ENCODE measurements around the gene NRXN3.

The NRXN3 gene

DNA sequence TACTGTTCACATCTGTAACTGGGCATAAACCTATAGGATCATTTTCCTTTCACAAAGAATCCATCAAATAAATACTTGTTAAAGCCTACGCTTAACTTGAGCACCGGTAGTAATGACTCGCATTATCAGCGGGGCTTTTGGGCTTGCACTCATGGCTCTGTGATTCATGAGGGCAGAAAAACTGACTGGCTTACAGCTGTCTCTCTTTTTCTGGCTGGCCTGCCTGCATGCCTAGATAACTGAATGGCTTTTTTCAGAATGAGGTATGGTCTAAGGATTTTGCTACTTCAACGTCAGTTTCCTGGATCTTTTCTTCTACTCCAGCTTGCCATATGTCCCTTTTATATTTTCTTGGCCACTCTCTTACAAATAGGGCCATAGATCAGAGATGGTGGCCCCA lies 531.1 kb downstream of the NRXN3 start:
- Mint-ChIP-seq H3K4me3 (no peak overlapping the region), H3K27ac (no peak overlapping the region), H3K36me3 (ENCODE audit: low read depth) (no peaks in the 10 kb centered on the region), H3K9me3 (no peaks in the 10 kb centered on the region), H3K4me1 (ENCODE audit: low read depth) (no peaks in the 10 kb centered on the region), H3K27me3 (ENCODE audit: low read depth) (no peaks in the 10 kb centered on the region)
- no peak for DNase-seq (ENCODE audit: low spot score)

DNA sequence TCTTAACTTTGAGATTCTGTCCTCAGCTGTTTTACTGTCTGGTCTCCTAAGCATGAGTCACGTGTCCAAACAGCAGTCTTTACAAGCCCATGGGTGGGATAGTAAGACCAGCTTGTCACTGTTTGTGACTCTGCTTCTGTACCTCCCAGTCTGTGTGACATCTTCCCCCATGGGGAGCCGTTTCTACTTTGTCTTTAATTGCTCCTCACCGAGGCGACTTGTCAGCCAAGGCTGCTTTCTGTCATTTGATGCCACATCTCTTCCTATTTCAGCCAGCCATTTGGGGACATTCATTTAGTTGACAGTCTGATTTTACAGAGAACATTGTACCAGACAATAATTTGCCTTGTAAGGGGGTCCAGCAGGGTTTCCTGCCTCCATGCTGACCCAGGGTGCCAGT lies 534.8 kb downstream of the NRXN3 start:
- Mint-ChIP-seq H3K4me1 (ENCODE audit: low read depth) (no peaks in the 10 kb centered on the region), H3K27ac (no peak overlapping the region), H3K4me3 (no peak overlapping the region), H3K36me3 (ENCODE audit: low read depth) (no peaks in the 10 kb centered on the region), H3K27me3 (ENCODE audit: low read depth) (no peaks in the 10 kb centered on the region), H3K9me3 (no peaks in the 10 kb centered on the region)
- no peak for DNase-seq (ENCODE audit: low spot score)

DNA sequence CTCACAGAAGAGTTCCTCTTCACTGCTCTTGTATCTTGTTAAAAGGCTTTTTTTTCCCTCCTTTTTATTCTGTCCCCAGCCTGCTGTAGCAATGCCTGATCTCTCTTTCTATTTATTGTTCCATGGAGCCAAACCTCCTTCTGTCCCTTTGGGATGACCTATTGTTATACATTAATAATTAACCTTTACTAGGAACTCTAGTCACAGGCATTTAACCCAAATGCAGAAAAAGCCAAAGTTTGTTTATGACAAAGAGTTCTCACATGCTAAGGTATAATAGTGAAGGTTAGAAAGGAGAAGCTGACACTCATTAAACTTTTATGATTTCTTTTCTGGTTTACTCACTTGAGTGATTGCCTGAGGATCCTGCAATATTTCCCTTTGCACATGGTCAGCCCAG lies 535.8 kb downstream of the NRXN3 start:
- no peak for DNase-seq (ENCODE audit: low spot score)
- Mint-ChIP-seq H3K27me3 (ENCODE audit: low read depth) (no peaks in the 10 kb centered on the region), H3K36me3 (ENCODE audit: low read depth) (no peaks in the 10 kb centered on the region), H3K27ac (no peak overlapping the region), H3K9me3 (no peaks in the 10 kb centered on the region), H3K4me3 (no peak overlapping the region), H3K4me1 (ENCODE audit: low read depth) (no peaks in the 10 kb centered on the region)

DNA sequence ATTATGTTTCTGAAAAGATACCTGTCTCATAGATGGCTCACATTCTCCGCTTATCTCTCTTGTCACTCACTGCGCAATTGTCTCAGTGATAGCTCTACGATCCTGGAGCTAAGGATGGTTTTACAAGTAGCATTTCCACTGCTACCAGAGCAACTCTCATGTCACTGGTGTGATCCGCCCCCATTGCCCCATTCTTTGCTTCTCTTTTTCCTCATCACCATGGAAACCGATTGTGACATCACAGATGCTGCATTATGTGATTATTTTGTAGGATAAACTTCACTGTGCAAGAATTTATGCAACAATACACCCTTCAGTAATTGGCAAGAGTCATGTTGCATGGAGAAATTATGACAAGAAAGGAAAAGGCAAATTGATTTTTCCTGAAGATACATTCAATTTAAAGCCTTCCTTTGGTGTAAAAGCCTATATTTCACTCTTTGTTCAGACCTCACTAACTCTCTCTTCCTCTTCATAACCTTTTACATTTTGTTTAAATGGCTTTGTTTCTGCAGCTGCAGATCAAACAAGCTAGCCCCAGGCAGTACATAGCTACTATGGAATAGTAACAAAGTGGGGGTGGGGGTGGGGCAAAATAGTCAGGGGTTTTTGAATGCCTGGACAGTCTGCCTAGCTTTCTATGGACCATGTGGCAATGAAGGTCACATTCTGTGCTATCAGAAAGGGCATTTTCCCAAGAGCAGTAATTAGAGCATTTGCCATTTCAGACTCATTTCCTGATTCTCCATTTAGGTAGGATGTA lies 539.8 kb downstream of the NRXN3 start:
- Mint-ChIP-seq H3K9me3 (no peaks in the 10 kb centered on the region), H3K4me3 (no peak overlapping the region), H3K4me1 (ENCODE audit: low read depth) (no peaks in the 10 kb centered on the region), H3K36me3 (ENCODE audit: low read depth) (no peaks in the 10 kb centered on the region), H3K27ac (no peak overlapping the region), H3K27me3 (ENCODE audit: low read depth) (no peaks in the 10 kb centered on the region)
- DNase-seq (ENCODE audit: low spot score), result no peak

DNA sequence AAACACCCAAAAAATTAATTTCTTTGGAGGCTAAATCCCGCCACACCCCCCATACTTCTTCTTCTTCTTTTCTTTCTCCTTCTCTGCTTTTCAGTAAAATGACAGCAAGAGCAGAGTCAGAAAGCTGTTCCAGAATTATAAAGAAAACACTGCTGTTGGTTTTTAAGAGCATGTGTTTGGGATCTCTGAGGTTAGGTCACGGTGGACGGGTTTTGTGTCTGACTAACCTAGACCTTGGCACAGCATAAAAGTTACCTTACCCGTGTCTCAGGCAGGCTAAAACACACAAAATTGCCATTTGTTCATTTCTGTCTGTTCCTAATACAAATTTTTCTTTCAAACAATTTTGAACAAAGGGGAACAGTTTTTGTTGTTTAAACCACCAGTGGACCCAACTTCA lies 540.8 kb downstream of the NRXN3 start:
- Mint-ChIP-seq H3K27me3 (ENCODE audit: low read depth) (no peaks in the 10 kb centered on the region), H3K27ac (no peak overlapping the region), H3K4me1 (ENCODE audit: low read depth) (no peaks in the 10 kb centered on the region), H3K4me3 (no peak overlapping the region), H3K9me3 (no peaks in the 10 kb centered on the region), H3K36me3 (ENCODE audit: low read depth) (no peaks in the 10 kb centered on the region)
- DNase-seq (ENCODE audit: low spot score), result no peak

DNA sequence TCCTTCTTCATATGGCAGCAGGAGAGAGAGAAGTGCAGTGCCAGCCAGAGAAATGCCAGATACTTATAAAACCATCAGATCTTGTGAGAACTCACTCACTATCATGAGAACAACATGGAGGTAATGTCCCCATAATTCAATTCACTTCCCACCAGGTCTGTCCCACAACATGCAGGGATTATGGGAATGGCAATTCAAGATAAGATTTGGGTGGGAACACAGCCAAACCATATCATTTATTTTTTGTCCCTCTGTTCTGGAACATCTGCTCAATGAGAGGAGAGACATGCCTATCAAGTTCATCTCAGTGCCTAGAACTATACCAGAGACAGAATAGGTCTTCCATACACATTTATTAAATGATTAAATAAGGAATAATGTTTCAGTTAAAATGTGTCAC lies 543.5 kb downstream of the NRXN3 start:
- Mint-ChIP-seq H3K36me3 (ENCODE audit: low read depth) (no peaks in the 10 kb centered on the region), H3K27ac (no peak overlapping the region), H3K9me3 (no peaks in the 10 kb centered on the region), H3K4me1 (ENCODE audit: low read depth) (no peaks in the 10 kb centered on the region), H3K4me3 (no peak overlapping the region), H3K27me3 (ENCODE audit: low read depth) (no peaks in the 10 kb centered on the region)
- no peak for DNase-seq (ENCODE audit: low spot score)

DNA sequence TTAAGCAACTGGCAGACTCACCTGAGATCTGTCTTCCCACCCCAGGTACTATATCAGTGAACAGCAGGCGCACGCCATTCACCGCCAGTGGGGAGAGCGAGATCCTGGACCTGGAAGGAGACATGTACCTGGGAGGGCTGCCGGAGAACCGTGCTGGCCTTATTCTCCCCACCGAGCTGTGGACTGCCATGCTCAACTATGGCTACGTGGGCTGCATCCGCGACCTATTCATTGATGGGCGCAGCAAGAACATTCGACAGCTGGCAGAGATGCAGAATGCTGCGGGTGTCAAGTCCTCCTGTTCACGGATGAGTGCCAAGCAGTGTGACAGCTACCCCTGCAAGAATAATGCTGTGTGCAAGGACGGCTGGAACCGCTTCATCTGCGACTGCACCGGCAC lies 544.5 kb downstream of the NRXN3 start:
- Mint-ChIP-seq H3K27ac (no peak overlapping the region), H3K4me1 (ENCODE audit: low read depth) (no peaks in the 10 kb centered on the region), H3K9me3 (no peaks in the 10 kb centered on the region), H3K4me3 (no peak overlapping the region), H3K36me3 (ENCODE audit: low read depth) (no peaks in the 10 kb centered on the region), H3K27me3 (ENCODE audit: low read depth) (no peaks in the 10 kb centered on the region)
- DNase-seq (ENCODE audit: low spot score), result no peak

DNA sequence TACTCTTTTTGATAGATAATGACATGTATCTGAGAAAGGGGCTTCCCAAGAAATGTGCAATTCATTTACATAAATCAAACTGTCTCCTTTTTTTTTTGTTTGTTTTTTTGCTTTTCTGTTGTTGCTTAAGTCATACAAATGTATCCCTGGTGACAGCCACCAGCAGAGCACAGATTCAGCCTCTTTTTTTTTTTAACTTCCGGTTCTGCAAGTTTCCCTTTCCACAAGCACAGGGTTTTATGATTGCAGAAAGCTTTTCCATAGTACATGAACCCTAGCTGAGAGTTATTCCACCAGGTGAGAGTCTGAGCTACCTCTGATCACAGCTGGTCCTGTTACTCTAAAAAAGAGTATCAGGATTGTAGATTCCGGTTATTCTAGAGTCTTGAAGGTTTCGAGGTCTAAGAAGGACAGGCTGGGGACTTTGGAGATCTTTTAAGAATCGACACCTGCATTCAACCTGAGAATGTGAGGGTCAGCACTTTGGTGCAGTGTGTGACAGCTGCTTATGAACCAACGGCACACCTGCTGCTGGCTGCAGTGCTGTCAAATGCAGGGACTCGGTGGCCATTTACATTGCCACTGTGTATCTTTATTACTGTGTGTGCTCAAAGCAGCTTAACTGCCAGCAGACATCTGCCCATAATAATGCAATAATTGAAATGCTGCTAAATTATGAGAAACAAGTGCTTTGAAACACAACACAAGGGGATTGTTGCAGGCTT lies 551.7 kb downstream of the NRXN3 start:
- no peaks in the 10 kb centered on the region for H3K9me3 Mint-ChIP-seq
- no peak for DNase-seq (ENCODE audit: low spot score)
- H3K27me3 Mint-ChIP-seq (ENCODE audit: low read depth), result no peaks in the 10 kb centered on the region
- no peaks in the 10 kb centered on the region for H3K36me3 Mint-ChIP-seq (ENCODE audit: low read depth)
- no peak overlapping the region for H3K27ac Mint-ChIP-seq
- H3K4me3 Mint-ChIP-seq, result no peak overlapping the region
- peaks cover 2% of the 10 kb centered on the region for H3K4me1 Mint-ChIP-seq (ENCODE audit: low read depth)

DNA sequence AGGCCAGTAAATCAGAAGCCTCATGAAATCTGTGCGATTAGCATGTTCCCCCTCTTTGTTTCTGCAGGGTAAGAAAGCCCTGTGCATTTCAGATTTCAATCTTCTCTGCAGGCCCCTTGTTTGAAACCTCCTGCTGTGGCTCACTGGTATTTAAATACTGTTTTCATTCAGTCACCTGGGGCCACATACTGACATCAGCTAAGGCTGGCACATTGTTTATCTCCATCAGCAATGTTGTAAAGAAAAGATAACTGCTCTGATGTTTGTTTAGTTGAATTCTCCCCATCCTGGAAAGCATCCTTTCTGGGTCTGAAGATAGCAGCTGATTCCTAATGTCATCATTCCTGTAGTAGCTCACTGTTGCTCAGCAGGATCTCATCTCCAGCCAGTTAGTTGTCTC lies 554.9 kb downstream of the NRXN3 start:
- Mint-ChIP-seq H3K4me3 (no peak overlapping the region), H3K27ac (no peak overlapping the region), H3K9me3 (no peaks in the 10 kb centered on the region), H3K4me1 (ENCODE audit: low read depth) (peaks cover 2% of the 10 kb centered on the region), H3K36me3 (ENCODE audit: low read depth) (no peaks in the 10 kb centered on the region), H3K27me3 (ENCODE audit: low read depth) (no peaks in the 10 kb centered on the region)
- DNase-seq (ENCODE audit: low spot score), result no peak

DNA sequence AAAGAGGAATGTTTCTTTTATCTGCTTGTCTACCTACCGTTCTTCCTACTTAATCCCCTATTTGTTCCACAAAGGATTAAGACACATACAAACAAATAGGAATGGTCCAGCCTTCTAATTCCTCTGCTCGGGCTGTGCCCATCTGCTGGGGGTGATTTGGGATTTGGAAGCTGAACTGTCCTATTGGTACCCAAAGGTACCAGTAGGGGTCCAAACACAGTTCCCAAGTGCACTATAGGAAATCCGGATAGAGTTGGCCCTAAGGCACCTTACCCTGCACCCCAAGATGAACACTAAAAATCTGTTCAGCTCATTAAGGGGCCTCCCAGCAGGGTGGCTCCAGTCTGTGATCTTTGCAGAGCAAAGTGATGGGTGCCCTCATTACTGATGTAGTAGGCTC lies 566.9 kb downstream of the NRXN3 start:
- H3K27ac Mint-ChIP-seq, result no peak overlapping the region
- no peaks in the 10 kb centered on the region for H3K27me3 Mint-ChIP-seq (ENCODE audit: low read depth)
- no peaks in the 10 kb centered on the region for H3K36me3 Mint-ChIP-seq (ENCODE audit: low read depth)
- no peaks in the 10 kb centered on the region for H3K4me1 Mint-ChIP-seq (ENCODE audit: low read depth)
- DNase-seq (ENCODE audit: low spot score), result no peak
- no peaks in the 10 kb centered on the region for H3K9me3 Mint-ChIP-seq
- no peak overlapping the region for H3K4me3 Mint-ChIP-seq

DNA sequence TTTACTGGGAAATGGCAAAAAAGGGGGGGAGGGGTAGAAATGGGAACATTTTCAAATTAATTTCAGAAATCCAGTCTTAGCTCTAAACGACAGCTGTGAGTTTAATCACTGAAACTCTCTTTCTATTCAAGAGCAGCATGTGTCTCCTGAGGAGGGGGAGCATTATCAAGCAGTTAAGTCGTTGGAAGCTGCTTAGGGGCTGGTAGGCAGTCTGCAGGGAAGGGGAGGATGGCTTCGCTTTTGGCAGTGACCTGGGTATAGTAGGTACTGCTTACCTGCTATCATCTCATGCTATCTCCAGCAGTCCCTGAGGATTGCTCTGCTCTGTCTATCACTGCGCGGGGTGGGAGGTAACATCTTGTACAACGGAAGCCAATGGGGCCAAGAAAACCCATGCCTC lies 567.4 kb downstream of the NRXN3 start:
- H3K36me3 Mint-ChIP-seq (ENCODE audit: low read depth), result no peaks in the 10 kb centered on the region
- no peaks in the 10 kb centered on the region for H3K4me1 Mint-ChIP-seq (ENCODE audit: low read depth)
- H3K27me3 Mint-ChIP-seq (ENCODE audit: low read depth), result no peaks in the 10 kb centered on the region
- no peaks in the 10 kb centered on the region for H3K9me3 Mint-ChIP-seq
- H3K27ac Mint-ChIP-seq, result no peak overlapping the region
- no peak for DNase-seq (ENCODE audit: low spot score)
- H3K4me3 Mint-ChIP-seq, result no peak overlapping the region

DNA sequence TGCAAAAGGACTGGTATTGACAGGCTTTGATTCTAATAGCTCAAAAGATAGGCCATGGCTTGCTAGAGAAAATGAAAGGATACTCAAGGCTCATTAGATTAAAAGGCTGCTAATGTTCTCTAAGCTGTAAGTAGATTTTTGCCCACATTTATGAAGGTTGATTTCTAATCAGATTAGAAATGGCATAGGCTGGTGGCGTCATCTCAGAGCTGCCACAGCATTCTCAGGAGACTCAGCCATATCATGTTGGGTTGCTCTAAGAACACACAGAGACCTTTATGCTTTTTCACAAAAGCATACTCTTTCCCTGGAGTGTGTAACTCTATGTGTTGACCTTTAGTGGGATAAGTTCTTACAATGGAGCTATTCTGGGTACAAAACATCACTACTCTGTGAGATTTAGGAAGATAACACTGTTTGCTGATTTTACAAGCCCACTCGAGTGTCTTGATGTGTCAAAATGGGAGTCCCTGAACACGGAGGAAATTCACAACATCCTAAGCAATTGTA lies 576.0 kb downstream of the NRXN3 start:
- Mint-ChIP-seq H3K9me3 (no peaks in the 10 kb centered on the region), H3K27me3 (ENCODE audit: low read depth) (no peaks in the 10 kb centered on the region), H3K4me1 (ENCODE audit: low read depth) (no peaks in the 10 kb centered on the region), H3K4me3 (no peak overlapping the region), H3K36me3 (ENCODE audit: low read depth) (no peaks in the 10 kb centered on the region), H3K27ac (no peak overlapping the region)
- no peak for DNase-seq (ENCODE audit: low spot score)

DNA sequence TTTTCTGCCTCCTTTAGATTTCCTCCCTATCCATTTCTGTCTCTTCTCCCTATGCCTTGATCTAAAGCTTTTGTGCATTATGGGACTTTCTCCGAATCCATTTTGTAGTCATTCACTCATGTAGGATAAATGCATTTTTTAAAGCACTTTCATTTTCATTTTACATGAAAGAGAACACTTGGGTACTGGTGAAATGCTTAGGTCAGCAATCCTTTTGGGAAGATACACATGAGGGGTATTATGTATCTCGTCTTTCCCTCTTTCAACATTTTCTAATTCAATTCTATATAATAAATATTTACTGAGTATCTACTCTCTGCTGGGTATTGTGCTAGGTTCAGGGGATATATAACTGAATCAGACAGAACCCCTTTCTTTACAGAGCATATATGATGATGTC lies 577.6 kb downstream of the NRXN3 start:
- Mint-ChIP-seq H3K27me3 (ENCODE audit: low read depth) (no peaks in the 10 kb centered on the region), H3K27ac (no peak overlapping the region), H3K9me3 (no peaks in the 10 kb centered on the region), H3K4me3 (no peak overlapping the region), H3K4me1 (ENCODE audit: low read depth) (no peaks in the 10 kb centered on the region), H3K36me3 (ENCODE audit: low read depth) (no peaks in the 10 kb centered on the region)
- DNase-seq (ENCODE audit: low spot score), result no peak

DNA sequence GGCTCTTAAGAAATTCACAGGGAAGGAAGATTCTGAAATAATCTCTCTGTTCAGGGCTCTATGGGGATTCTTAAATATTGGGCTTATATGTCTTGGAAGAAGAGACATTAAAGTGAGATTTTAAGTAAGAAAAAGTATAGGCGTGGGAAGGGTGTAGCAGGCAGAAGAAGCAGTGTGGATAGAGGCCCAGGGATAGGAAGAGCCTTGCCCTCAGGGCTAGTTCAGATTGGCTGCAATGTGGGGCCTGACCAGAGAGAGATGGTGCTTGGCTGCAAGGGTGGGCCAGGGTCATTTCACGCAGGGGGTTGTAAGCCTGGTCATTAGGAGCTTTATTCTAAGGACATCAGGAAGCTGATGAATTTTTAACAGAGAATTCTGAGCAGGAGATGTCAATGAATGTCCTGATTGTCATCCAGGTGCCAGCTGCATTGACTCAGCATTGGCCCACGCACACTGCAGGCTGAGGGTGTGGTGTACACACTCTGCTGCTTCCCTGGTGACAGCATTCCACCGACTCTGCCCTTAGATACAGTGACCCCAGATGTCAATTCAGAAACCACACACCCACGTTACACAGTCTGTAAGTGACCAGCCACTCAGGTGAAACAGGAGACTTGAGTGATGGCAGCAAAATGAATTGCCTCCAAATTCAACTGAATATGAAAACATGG lies 582.5 kb downstream of the NRXN3 start:
- no peak overlapping the region for H3K27ac Mint-ChIP-seq
- no peaks in the 10 kb centered on the region for H3K36me3 Mint-ChIP-seq (ENCODE audit: low read depth)
- no peak for DNase-seq (ENCODE audit: low spot score)
- no peaks in the 10 kb centered on the region for H3K4me1 Mint-ChIP-seq (ENCODE audit: low read depth)
- no peak overlapping the region for H3K4me3 Mint-ChIP-seq
- no peaks in the 10 kb centered on the region for H3K27me3 Mint-ChIP-seq (ENCODE audit: low read depth)
- no peaks in the 10 kb centered on the region for H3K9me3 Mint-ChIP-seq
